Retina (tissue), 1 donor: ENCODE results near the gene SMIM44.
"Not testable (repeated sequence)": the region's sequence is repeated elsewhere in the genome, so short reads cannot be mapped to it uniquely, and the experiment has no call there.

ENCODE experiments used
- DNase-seq: peaks from one replicate; pipeline ENCODE4 v3.0.0-alpha.2; 2016

Gene SMIM44

GRCh38 chr19:3517638-3518037 lies 34.4 kb upstream of the SMIM44 start:
- no peak for DNase-seq

DNA sequence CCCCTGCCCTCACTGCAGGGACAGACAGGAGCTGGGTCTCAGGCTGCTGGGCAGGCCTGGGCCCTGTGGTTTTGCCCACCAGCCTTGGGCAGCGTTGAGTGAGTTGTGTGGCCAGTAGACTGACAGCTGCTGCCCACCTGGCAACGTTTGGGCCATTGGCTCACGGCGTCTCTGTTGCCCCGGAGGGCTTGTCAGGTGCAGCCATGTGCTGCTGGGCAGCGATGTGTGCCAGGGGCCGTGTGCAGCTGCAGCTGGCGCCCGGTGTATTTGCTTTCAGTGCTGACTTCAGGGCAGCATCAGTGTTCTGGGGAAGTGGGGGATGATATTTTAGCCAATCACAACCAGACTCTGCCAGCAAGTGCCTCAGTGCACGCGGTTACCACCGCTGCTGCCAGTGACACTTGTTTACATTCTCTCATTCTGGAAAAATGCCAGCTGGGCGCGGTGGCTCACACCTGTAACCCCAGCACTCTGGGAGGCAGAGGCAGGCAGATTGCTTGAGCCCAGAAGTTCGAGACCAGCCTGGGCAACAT lies 33.5 kb upstream of the SMIM44 start:
- no peak for DNase-seq

GRCh38 chr19:3515891-3516422 lies 32.7 kb upstream of the SMIM44 start:
- DNase-seq = no peak

DNA sequence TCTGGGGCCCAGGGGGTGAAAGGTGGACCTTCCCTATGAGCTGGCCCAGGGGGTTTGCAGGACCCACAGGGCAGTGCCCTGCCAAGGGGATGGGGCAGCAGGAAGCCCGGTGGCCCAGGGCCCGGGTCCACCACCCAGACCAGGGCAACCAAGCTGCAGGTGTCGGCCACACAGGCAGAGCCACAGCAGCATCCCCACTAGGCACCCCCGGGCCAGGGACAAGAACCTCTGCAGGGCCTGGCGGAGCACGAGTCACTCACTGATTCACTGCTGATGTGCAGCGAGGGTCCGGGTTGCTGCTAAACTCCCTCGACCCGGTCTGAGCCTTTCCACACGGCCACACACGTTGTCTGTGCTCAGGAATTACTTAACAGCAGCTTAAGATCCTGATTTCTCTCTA lies 31.7 kb upstream of the SMIM44 start:
- DNase-seq = no peak

DNA sequence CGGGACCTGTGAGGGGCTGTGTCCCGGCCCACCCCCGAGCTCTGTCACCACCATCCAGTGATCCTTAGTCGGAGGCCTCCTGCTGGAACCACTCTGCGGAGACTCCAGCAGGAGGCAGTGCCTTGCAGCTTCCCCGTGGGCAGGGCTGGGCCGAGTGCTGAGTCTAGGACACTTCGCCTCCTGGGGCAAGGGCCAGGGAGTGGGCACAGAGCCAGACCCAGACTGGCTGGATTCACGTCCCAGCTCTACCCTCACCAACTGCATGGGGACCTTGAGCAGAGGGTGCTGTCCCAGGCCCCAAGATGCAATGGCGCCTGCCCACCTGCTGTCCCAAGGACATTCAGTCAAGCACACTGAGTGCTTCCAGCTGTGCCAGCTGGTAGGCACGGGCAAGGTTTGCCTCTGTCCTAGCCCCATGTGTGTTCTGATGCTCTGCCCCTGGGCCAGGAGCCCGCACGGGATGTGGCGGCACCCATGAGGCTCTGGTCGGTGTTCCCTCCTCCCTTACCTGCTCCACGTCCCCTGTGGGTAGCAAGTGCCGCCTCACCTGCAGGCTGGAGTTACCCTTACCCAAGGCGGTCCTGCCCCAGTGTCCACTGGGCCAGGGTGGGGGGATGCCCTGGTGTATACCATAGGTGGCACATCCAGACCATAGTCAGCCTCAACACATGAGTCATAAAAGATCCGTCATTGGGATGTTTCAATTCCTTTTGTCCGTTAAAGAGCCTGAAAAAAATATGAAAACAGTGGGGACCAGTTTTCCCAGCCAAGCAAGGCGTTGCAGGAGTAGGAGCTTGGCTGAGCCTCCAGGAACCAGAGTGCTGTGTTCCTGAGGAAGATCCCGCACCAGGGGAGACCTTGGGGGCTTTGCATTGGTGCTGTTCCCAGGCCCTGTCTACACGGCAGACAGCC lies 30.2 kb upstream of the SMIM44 start:
- no peak for DNase-seq

DNA sequence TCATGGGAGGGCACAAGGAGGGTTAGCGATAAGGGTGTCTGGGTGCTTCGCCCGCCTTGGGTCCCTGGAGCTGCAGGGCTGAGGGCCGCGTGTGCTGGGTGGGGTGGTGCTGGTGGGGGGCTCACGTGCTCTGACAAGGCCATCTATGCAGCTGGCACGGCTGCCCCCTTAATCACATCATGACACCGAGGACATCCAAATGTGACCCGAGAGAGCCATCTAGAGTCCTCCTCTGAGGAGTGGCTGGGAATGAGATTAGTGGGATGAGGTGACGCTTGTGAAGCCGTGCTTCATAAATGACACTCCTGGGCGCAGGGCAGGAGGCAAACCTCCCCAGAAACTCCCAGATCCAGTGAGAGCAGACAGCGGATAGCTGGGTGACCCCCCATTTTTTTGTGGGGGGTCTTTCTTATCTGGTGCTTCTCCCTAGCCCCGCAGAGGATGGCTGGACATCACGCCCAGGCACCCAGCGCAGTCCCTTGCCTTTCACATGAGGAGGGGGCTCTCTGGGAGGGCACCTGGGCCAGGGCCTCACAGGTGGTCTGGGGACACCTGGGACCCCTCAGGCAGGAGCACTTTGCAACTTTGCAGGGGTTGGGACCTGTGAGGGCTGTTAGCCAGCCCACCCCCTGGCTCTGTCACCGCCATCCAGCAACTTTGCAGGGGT lies 29.5 kb upstream of the SMIM44 start:
- no peak for DNase-seq

- no peak for DNase-seq
Observed at GRCh38 chr19:3511506-3512251, 28.4 kb upstream of the SMIM44 start.

GRCh38 chr19:3510727-3511126 lies 27.5 kb upstream of the SMIM44 start:
- no peak for DNase-seq

DNA sequence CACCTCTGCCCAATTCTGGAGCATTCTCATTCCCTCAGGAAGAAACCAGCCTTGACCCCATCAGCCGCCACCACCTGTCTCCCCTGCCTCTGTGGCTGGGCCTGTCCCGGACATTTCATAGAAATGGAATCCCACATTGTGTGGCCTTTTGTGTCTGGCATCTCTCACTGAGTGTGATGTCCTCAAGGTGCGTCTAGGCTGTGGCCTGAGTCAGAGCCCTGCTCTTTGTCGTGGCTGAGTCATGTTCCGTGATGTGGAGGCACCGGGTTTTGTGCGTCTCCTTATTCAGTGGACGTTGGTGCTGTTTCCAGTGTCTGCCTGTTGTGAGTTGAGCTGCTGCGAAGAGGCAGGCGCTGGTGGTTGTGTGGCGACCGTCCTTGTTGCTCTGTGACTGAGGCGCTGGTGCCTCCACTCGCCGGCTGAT lies 26.3 kb upstream of the SMIM44 start:
- DNase-seq = no peak

DNA sequence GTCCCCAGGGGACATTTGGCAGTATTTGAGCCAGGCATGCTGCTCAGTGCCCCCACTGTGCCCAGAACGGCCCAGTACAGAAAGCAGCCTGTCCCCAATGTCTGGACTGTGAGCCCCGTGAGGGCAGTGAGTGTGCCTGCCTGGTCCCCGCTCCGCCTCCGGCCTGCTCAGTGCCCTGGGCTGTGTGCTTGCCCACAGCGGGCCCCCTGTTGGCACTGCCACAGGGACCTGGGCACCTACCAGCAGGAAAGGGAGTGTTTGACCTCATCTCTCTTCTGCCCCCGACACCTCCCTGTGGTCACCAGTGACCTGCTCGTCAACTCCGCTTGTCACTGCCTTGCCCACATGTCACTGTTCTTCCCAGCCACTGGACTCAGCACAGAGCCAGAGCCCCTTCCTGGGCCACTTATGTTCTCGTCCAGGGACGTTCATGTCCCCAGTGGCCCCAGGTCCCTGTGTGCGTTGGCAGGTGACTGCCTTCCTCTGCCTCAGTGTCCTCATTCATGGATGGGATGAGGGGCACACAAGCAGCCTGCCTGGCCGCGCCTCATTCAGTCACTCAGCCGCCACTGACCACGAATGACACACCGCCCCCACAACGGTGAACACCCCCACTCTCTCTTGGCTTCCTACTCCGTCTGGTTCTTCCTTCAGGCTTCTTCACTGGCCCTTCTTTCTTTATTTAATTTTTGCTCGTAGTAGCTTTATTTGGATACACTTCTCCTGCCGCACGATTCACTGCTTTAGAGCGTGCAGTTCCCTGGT lies 25.7 kb upstream of the SMIM44 start:
- no peak for DNase-seq

DNA sequence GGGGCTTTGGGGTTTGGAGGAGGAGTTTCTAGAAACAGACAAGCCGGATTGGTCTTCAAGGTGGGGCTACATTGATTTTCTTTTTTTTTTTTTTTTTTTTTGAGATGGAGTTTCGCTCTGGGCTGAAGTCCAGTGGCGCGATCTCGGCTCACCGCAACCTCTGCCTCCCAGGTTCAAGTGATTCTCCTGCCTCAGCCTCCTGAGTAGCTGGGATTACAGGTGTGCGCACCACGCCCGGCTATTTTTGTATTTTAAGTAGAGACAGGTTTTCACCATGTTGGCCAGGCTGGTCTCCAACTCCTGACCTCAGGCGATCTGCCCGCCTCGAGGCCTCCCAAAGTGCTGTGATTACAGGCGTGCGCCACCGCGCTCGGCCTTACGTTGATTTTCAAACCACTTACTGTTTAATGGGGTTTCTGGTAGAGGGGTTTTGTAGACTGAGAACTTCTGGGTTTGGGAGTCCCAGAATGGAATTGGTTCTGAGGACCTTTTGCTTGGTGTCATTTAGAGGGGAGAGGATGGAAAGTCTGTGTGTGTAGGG lies 24.9 kb upstream of the SMIM44 start:
- DNase-seq = not testable (repeated sequence)

DNA sequence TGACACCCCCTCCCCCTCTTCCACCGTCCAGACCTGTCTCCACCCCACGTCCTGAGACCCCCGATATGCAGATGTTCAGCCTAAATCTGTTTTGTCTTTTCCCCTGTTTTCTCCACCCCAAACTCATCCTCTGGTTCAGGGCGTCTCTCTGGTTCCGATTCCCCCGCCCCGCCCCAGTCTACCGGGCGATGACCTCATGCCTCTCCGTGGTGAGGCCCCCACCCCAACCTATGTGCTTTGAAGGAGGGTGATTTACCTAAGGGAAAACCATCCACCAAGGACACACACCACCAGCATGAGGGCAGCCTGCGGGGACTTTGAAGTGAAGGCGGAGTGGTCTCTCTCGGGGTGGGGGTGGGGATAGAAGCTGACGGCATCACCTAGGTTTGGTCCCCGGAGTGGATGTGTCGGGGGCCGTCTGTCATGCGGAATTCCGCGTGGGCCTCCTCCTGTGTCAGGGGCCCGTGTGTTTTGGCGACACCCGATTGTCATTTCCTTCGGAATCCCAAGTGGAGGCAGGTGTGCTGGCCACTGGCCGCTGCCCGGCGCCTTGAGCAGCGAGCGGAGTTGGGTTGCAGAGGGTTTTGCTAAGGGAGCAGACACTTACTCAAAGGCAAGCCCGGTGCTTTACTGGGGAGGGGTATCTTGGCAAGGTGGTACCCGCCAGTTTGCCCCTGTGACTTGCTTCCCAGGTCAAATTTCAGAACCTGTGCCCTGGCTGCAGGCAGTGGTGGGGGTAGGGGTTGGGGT lies 24.3 kb upstream of the SMIM44 start:
- peak; percentile 36 for DNase-seq

- no peak for DNase-seq
Observed at GRCh38 chr19:3506384-3507340, 23.4 kb upstream of the SMIM44 start.

DNA sequence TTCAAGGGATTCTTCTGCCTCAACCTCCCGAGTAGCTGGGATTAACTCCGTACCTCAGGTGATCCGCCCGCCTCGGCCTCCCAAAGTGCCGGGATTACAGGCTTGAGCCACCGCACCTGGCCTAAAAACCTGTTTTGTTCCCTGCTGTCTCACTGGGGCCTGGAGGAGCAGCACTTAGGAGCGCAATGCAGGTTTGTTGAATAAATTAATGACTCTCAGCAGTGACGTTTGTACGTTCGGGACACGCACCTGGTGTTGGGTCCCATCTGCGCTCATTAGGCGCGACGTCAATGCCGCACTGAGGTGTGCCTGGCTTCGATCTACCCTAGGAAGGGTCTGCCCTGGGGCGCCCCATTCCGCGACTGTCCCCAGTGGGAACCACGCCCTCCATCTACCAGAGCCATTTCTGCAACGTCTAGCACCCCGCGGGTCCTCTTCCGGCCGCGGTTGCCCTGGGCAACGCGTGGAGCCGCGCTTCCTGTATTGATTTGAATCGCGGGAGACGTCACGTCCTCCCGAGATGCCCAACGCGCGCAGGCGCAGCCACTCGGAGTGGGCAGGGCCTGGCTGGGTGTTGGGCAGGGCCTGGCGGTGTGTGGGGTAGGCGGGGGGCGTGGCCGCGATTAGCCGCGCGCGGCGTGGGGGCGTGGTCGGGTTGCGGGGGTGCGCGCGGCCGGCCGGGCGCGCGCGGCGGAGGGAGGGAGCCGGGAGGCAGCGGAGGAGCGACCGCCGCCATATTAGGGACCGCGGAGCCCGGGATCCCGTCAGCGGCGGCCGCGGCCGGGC lies 22.6 kb upstream of the SMIM44 start, which contains the start of gene FZR1:
Gene FZR1, plus strand, starts transcription at position 714 of the 786 bp plus-strand sequence. CDS start 16,679 bp downstream, outside the sequence.
- DNase-seq = peak; percentile 97

- no peak for DNase-seq
Observed at GRCh38 chr19:3504735-3505134, 21.5 kb upstream of the SMIM44 start.

DNA sequence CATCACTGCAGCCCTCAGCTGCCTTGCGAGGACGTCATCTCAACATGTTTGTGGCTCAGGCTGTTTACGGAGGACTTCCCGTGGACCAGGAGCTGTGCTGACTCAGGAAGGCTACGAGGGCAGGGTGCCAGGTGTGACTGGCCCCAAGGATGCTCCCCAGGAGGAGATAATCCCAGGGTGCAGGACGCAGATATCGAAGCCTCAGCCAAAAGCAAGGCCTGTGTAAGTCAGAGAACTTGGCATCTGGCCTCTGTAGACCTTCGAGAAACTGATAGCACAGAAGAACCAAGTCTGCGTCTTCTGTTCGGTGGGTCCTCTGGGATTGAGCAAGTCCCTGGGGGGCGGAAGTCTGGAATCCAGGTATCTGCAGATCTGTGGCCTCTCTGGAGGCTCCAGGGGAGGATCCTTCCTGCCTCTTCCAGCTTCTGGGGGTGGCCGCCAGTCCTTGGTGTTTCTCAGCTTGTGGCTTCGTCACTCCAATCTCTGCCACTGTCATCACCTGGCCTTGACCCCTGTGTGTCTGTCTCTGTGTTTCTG lies 19.9 kb upstream of the SMIM44 start:
- no peak for DNase-seq

DNA sequence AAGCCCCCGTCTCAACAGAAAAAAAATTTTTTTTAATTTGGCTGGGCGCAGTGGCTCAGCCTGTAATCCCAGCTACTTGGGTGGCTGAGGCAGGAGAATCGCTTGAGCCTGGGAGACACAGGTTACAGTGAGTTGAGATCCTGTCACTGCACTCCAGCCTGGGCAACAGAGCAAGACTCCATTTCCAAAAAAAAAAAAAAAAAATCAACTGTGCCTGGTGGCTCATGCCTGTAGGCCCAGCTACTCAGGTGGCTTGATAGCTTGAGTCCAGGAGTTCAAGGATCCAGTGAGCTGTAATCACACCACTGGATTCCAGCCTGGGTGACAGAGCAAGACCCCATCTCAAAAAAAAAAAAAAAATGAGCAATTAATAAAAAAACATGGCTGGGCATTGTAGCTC lies 18.5 kb upstream of the SMIM44 start:
- DNase-seq = no peak

DNA sequence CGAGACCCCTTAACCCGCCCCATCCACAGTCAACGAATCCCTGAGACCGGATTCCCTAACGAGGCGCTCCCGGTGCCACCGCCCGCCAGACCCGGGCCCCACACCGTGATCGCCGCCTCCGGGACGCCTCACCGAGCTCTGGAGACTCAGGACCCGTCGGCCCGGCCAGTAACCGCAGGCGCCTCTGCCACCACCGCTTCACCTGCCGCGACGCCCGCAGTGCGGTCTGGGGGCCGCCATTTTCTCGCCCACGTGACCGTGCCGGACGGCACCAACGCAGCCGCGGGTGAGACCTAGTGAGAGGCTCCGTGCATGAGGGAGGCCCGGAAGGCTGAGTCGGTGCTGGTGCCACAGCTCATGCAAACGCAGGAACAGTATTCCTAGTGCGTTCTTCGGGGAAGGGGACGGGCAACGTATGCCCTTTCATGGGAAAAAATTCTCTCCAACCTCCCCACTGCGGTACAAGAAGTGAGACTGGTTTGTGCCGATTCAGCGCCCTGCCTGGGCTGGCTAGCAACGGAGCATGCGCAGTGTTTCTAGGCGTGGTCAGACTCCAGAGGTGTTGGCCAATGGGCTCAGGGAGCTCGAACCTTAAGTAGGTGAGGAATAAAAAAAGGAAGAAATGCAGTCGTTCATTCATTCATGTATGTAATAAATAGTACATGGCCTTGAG lies 17.3 kb upstream of the SMIM44 start, which contains the start of gene DOHH:
Gene DOHH, minus strand, starts transcription at position 246 of the 673 bp plus-strand sequence. CDS start 3,860 bp downstream, outside the sequence.
- peak; percentile 98 for DNase-seq
